ENCODE measurements around the gene PLA2G4E. TPM values are rescaled to one million over a fixed set of nuclear protein-coding genes. Genes with fewer than 3 reads are reported as not detected.

PLA2G4E gene
- total RNA-seq, 2 experiments from 2014 or later, result not detected

GRCh38 chr15:42058791-42059190, 37.9 kb upstream of the PLA2G4E start:
- Histone ChIP-seq H3K27ac (ENCODE audit: low read depth in 1 of 2, low read length in 2 of 2) (no peak overlapping the region), H3K27me3 (ENCODE audit: control insufficient read depth in 1 of 2, insufficient read depth in 2 of 2, low read length in 2 of 2) (peaks cover 19% of the 10 kb centered on the region in 2 experiments), H3K9me3 (ENCODE audit: control insufficient read depth in 1 of 2, insufficient read depth in 1 of 2, low read length in 2 of 2) (no peaks in the 10 kb centered on the region), H3K36me3 (ENCODE audit: insufficient read depth, low read length) (no peaks in the 10 kb centered on the region), H3K4me1 (ENCODE audit: insufficient read depth, low read length) (peaks cover 22% of the 10 kb centered on the region), H3K4me3 (ENCODE audit: low read length) (no peak overlapping the region)
- no peaks in the 10 kb centered on the region for H3K36me3 Mint-ChIP-seq (ENCODE audit: low read depth)
- ATAC-seq (ENCODE audit: poor library complexity) (no peak), DNase-seq (no peak)
- TF ChIP-seq CTCF (IDR thresholded peaks at IDR 0.05), result no peak
- H3K9me3 Mint-ChIP-seq, result no peaks in the 10 kb centered on the region
- peaks cover 14% of the 10 kb centered on the region for H3K4me1 Mint-ChIP-seq (ENCODE audit: low read depth)
- H3K27me3 Mint-ChIP-seq, result peaks cover 40% of the 10 kb centered on the region
- ChIA-PET CTCF (interaction anchor here (1.2 kb wide), 1 partner anchor 69 kb away, joined by 4 read pairs; no protein-coding TSS in a partner anchor), POLR2A (no interaction called here)
- H3K4me3 Mint-ChIP-seq, result no peak overlapping the region
- intact Hi-C loops (cut with DNase I, micrococcal nuclease), result loop anchor here (1.0 to 10.0 kb wide), 4 partner anchors 69 to 286 kb away; no protein-coding TSS in a partner anchor
- no peak overlapping the region for H3K27ac Mint-ChIP-seq

GRCh38 chr15:42057799-42058646, 37.2 kb upstream of the PLA2G4E start:
- Histone ChIP-seq H3K27me3 (ENCODE audit: control insufficient read depth in 1 of 2, insufficient read depth in 2 of 2, low read length in 2 of 2) (peaks cover 19 to 22% of the 10 kb centered on the region in 2 experiments), H3K9me3 (ENCODE audit: control insufficient read depth in 1 of 2, insufficient read depth in 1 of 2, low read length in 2 of 2) (no peaks in the 10 kb centered on the region), H3K27ac (ENCODE audit: low read depth in 1 of 2, low read length in 2 of 2) (no peak overlapping the region), H3K4me3 (ENCODE audit: low read length) (no peak overlapping the region), H3K4me1 (ENCODE audit: insufficient read depth, low read length) (peaks cover 22% of the 10 kb centered on the region), H3K36me3 (ENCODE audit: insufficient read depth, low read length) (no peaks in the 10 kb centered on the region)
- DNase-seq, result peak in 1 of 14 experiments; percentile 19
- intact Hi-C loops (cut with DNase I, micrococcal nuclease), result loop anchor here (2.0 to 10.0 kb wide), 3 partner anchors 133 to 285 kb away; no protein-coding TSS in a partner anchor
- Mint-ChIP-seq H3K4me1 (ENCODE audit: low read depth) (peaks cover 14% of the 10 kb centered on the region), H3K4me3 (no peak overlapping the region), H3K27ac (peak overlapping the region; percentile 31), H3K9me3 (no peaks in the 10 kb centered on the region), H3K36me3 (ENCODE audit: low read depth) (no peaks in the 10 kb centered on the region), H3K27me3 (peaks cover 37% of the 10 kb centered on the region)
- POLR2A ChIA-PET, result no interaction called here
- no peak for ATAC-seq (ENCODE audit: poor library complexity)
- TF ChIP-seq CTCF (IDR thresholded peaks at IDR 0.05), result no peak
- CTCF ChIA-PET, result interaction anchor here (1.1 to 1.4 kb wide), 2 partner anchors 69 to 285 kb away, joined by 5 to 6 read pairs; no protein-coding TSS in a partner anchor

- H3K27ac Mint-ChIP-seq, result peak overlapping the region; percentile 31
- peak; percentile 81 for ATAC-seq (ENCODE audit: poor library complexity)
- POLR2A ChIA-PET, result no interaction called here
Observed at GRCh38 chr15:42056934-42057798, 36.3 kb upstream of the PLA2G4E start.

More at GRCh38 chr15:42056934-42057798, 36.3 kb upstream of the PLA2G4E start:
- CTCF ChIA-PET, result interaction anchor here (0.6 to 2.6 kb wide), 4 partner anchors 14 to 285 kb away, joined by 3 to 7 read pairs (median 6); no protein-coding TSS in a partner anchor
- Mint-ChIP-seq H3K9me3 (no peaks in the 10 kb centered on the region), H3K4me1 (ENCODE audit: low read depth) (peaks cover 14% of the 10 kb centered on the region), H3K27me3 (peaks cover 39% of the 10 kb centered on the region), H3K36me3 (ENCODE audit: low read depth) (no peaks in the 10 kb centered on the region), H3K4me3 (peak overlapping the region; percentile 61)
- peak in 13 of 14 experiments; percentile 15 to 82 (median 35) for DNase-seq
- Histone ChIP-seq H3K27me3 (ENCODE audit: control insufficient read depth in 1 of 2, insufficient read depth in 2 of 2, low read length in 2 of 2) (peaks cover 19 to 23% of the 10 kb centered on the region in 2 experiments), H3K27ac (ENCODE audit: low read depth in 1 of 2, low read length in 2 of 2) (no peak overlapping the region), H3K4me3 (ENCODE audit: low read length) (peak overlapping the region; percentile 36), H3K36me3 (ENCODE audit: insufficient read depth, low read length) (no peaks in the 10 kb centered on the region), H3K4me1 (ENCODE audit: insufficient read depth, low read length) (peaks cover 22% of the 10 kb centered on the region), H3K9me3 (ENCODE audit: control insufficient read depth in 1 of 2, insufficient read depth in 1 of 2, low read length in 2 of 2) (no peaks in the 10 kb centered on the region)
- TF ChIP-seq CTCF (IDR thresholded peaks at IDR 0.05), result peak; percentile 31
- intact Hi-C loops (cut with DNase I, micrococcal nuclease), result loop anchor here in 1 of 2 experiments (2.0 to 10.0 kb wide), 3 partner anchors 132 to 284 kb away; no protein-coding TSS in a partner anchor

Data from CD4-positive, alpha-beta T cell (primary cell).